ENCODE measurements around the gene SDCCAG8. TPM values are rescaled to one million over a fixed set of nuclear protein-coding genes. Genes with fewer than 3 reads are reported as not detected.
"Not testable (repeated sequence)": the region's sequence is repeated elsewhere in the genome, so short reads cannot be mapped to it uniquely, and the experiment has no call there.

SDCCAG8 gene
- total RNA-seq = 10 to 100 TPM; 37.1 to 60.2 (median 48.6) TPM

DNA sequence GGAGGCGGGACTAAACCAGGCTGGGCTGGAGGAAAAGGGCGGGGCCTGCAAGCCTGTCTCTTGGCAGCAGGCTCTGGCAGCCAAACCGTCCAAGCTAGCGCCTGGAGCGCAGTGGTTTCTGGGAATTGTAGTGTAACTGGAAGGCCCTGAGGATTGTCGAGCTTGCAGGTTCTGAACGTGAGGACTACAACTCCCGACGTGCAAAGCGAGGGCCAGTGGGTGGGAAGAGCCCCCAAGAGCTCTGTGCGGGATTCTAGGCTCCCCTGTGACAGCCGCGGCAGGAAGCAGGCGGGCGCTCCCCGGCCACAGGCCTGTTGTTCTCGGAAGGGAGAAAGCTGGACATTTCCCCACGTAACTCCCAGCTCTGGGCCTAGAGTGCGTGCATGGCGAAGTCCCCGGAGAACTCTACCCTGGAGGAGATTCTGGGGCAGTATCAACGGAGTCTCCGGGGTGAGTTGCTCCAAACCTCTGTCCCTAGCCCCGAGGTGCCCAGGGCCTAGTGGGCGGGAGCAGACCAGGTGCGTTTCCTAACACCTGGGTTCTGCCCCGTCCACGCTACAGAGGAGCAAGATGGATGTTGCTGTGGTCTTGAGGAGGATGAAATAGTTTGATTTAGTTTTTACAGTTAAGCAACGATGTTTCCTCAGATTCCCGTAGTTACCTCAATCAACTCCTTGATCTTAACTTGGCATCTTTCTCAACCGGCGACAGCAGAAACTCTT lies at the start of gene SDCCAG8:
TSS of gene SDCCAG8 (plus strand) at position 251 of the 722 bp plus-strand sequence. CDS start at position 384, 133 bp downstream.
- no peak for TF ChIP-seq CTCF (IDR thresholded peaks at IDR 0.05)
- DNase-seq (ENCODE audit: low spot score) (peak; percentile 96), ATAC-seq (ENCODE audit: low FRiP score) (peak; percentile 95)

DNA sequence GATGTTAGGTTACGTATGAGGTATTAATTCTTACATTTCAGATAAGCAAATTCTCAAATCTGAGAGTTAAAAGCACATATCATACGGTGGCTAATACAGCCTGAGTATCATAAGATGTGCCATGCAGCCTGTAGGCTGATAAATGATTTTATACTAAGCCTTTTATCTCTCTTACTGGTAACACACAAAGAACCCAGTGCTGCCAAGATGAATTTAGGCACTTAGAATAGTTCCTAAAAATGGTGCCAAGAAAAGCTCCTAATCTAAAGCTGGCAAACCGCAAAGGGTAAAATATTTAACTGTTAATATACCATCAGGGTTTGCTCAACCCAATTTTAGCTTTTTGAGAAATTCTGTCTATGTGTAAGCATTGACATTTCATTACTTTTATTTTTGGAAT lies 43.9 kb upstream of the SDCCAG8 start:
- ATAC-seq (ENCODE audit: low FRiP score) = peak; percentile 66
- not testable (repeated sequence) for DNase-seq (ENCODE audit: low spot score)

DNA sequence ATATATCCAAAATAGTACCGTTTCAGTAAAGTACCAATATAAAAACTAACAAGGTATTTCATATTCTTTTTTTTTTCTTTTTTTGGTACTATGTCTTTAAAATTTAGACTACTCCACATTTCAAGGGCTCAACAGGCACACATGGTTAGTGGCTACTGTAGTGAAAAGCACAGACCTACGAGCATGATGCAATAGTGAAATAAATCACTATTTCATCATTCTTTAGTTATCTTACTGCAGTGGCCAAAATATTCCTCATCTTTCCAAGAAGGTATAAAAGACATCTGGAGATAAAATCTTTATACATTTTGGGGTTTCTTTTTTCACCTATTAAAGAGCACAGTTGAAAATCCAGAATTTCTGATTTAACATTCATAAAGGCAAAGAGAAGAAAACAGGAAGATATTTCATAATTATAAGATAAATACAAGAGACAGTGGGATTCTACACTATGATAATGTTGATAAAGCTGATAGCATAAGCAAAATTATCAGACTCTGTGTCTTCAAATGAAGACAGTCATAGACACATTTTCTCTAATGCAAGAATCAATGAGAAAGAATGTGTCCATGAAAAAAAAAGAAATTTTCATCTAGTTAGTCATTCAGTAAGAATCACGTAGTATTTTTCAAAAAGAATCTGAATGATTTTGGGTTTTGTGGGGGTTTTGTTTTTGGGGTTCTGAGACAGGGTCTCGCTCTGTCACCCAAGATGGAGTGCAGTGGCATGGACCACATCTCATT lies 42.6 kb upstream of the SDCCAG8 start:
- DNase-seq (ENCODE audit: low spot score) (no peak), ATAC-seq (ENCODE audit: low FRiP score) (no peak)
- TF ChIP-seq CTCF (IDR thresholded peaks at IDR 0.05) = no peak

GRCh38 chr1:243215276-243215875 lies 40.5 kb upstream of the SDCCAG8 start:
- ATAC-seq (ENCODE audit: low FRiP score); DNase-seq (ENCODE audit: low spot score): not testable (repeated sequence)

DNA sequence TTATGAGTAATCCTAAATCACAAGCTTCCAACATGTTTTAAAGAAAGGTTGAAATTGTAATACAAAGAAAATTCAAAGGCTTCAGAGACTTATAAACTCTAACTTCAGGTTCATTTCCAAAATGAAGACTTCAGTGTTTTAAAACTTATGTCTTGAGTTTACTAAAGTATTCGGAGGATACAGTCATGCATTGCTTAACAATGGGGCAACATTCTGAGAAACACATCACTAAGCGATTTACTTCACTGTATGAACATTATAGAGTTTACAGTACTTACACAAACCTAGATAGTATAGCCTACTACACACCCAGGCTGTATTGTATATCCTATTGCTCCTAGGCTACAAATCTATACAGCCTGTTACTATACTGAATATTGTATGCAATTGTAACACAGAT lies 39.1 kb upstream of the SDCCAG8 start:
- TF ChIP-seq CTCF (IDR thresholded peaks at IDR 0.05) = no peak

DNA sequence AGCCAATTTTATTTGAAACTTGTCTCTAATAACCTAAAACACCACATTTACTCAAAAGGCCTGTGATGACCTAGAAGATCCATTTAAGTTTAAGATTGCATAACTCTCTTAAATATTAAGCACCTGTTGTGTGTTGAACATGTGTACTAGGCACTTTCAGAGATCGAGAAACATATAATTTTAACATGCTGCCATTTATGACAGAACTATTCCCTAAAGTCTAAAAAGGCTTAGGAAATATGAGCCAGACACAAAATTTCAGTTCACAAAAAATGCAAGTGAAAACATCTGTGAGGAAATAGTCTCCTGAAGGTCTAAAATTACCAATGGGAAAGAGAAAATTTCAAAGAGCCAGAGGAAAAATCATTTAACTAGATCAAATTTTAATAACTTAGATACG lies 38.5 kb upstream of the SDCCAG8 start:
- no peak for DNase-seq (ENCODE audit: low spot score)
- no peak for ATAC-seq (ENCODE audit: low FRiP score)
- no peak for TF ChIP-seq CTCF (IDR thresholded peaks at IDR 0.05)

More for the DNA sequence above, 39.1 kb upstream of the SDCCAG8 start:
- DNase-seq (ENCODE audit: low spot score) (no peak), ATAC-seq (ENCODE audit: low FRiP score) (no peak)

DNA sequence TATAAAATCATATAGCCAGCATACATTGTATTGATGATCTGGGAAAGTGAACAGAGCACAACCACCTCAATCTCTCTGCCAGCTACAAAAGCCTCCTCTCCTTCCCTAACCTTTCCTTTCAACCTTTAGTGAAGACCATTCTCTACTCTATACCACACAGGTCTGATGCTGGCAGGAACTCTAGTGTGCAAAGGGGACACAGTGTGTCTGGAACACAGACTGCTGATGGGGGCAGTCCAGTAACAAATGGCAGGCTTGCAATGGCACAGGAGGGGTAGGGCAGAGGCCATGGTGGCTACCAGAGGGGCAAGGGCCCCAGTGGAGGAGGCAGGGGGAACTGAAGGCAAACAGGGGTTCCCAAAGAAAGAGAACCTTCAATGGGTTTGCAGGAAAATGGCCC lies 37.8 kb upstream of the SDCCAG8 start:
- ATAC-seq (ENCODE audit: low FRiP score) = no peak
- no peak for TF ChIP-seq CTCF (IDR thresholded peaks at IDR 0.05)
- DNase-seq (ENCODE audit: low spot score) = no peak

DNA sequence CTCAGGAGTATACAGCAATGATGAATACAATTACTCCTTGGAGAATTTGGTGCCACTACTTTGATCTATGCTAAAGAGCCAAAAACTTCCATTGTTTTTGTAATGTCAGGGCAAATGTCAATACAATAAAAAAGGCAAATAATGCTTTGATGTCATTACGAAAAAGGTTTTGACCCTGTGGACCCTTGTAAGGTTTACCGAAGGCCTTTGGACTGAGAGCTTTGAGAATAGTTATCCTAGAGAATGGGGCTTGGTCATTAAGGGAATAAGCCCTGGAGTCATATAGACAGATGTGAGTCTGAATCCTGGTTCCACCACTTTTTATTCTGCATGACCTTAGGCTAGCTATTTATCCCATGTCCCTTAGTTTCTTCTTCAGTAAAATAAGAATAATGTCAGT lies 28.2 kb upstream of the SDCCAG8 start:
- TF ChIP-seq CTCF (IDR thresholded peaks at IDR 0.05) = no peak
- ATAC-seq (ENCODE audit: low FRiP score) (no peak), DNase-seq (ENCODE audit: low spot score) (no peak)
